ENCODE measurements around the gene MAPK4.

GRCh38 chr18:50594012-50594411 lies 34.1 kb downstream of the MAPK4 start:
- TF ChIP-seq CTCF (IDR thresholded peaks at IDR 0.05) (no peak), POLR2AphosphoS5 (IDR thresholded peaks at IDR 0.05; ENCODE audit: insufficient read depth in 1 of 2, low read depth in 1 of 2) (no peak)
